ENCODE data around the gene WDR88. TPM values are rescaled to one million over a fixed set of nuclear protein-coding genes. Genes with fewer than 3 reads are reported as not detected.
"Not testable (repeated sequence)": the region's sequence is repeated elsewhere in the genome, so short reads cannot be mapped to it uniquely, and the experiment has no call there.

The WDR88 gene
- total RNA-seq, 1 donor from 2014 or later, result not detected

DNA sequence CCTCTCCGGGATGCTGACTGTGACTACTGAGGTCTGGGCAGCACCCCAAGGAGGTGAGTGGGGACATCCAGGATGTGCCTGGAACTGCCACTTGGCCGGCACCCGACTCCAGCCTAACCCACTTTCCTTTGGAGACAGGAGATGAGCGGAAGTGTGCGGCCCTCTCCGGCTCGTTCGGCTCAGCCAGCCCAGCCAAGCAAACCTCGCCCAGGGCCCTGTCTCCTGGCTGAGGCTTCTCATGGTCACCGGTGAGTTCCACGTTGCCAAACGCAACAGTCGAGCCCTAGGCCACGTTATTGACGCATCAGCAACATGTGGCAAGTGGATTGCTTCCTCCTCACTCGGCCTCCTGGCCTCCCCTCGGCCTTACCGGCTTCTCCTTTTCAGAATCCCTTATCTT lies 88.2 kb downstream of the WDR88 start:
- no peaks in the 10 kb centered on the region for H3K9me3 ChIP-seq
- no peak for DNase-seq (ENCODE audit: low spot score in 2 of 2)
- intact Hi-C loops (cut with DNase I), result no loop called here
- no peaks in the 10 kb centered on the region for H3K36me3 ChIP-seq
- H3K4me3 ChIP-seq, result no peak overlapping the region
- no peaks in the 10 kb centered on the region for H3K4me1 ChIP-seq
- H3K27me3 ChIP-seq, result peaks cover 5% of the 10 kb centered on the region
- TF ChIP-seq CTCF (IDR thresholded peaks at IDR 0.05), result no peak
- no peak overlapping the region for H3K27ac ChIP-seq

GRCh38 chr19:33220735-33221134 lies 88.8 kb downstream of the WDR88 start:
- no peaks in the 10 kb centered on the region for H3K9me3 ChIP-seq
- no peak for TF ChIP-seq CTCF (IDR thresholded peaks at IDR 0.05)
- no peaks in the 10 kb centered on the region for H3K36me3 ChIP-seq
- H3K27me3 ChIP-seq, result peaks cover 7% of the 10 kb centered on the region
- H3K4me3 ChIP-seq, result no peak overlapping the region
- no peak for DNase-seq (ENCODE audit: low spot score in 2 of 2)
- intact Hi-C loops (cut with DNase I), result no loop called here
- H3K4me1 ChIP-seq, result no peaks in the 10 kb centered on the region
- H3K27ac ChIP-seq, result no peak overlapping the region

DNA sequence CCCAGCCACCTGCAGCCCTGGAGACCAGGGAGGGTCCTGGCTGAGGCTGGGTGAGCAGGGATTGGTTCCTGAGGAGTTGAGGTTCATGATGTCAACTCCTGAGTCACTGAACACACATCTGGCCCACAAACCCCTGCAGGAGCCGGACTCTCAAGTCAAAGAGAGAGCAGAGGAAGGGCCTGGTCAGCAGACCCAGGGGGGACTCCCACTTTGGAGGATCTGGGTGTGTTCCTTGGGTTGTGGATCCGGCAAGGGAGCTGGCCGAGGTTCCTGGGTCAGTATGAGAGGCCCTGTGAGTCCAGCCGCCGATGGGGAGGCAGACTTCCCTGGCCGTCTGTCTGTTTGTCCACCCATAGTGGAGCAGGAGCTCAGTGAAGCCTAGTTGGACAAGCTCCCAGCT lies 89.7 kb downstream of the WDR88 start:
- H3K27me3 ChIP-seq, result peaks cover 10% of the 10 kb centered on the region
- H3K9me3 ChIP-seq, result no peaks in the 10 kb centered on the region
- intact Hi-C loops (cut with DNase I), result no loop called here
- no peak for TF ChIP-seq CTCF (IDR thresholded peaks at IDR 0.05)
- H3K36me3 ChIP-seq, result no peaks in the 10 kb centered on the region
- DNase-seq (ENCODE audit: low spot score in 2 of 2), result no peak
- H3K4me3 ChIP-seq, result no peak overlapping the region
- H3K27ac ChIP-seq, result no peak overlapping the region
- no peaks in the 10 kb centered on the region for H3K4me1 ChIP-seq

DNA sequence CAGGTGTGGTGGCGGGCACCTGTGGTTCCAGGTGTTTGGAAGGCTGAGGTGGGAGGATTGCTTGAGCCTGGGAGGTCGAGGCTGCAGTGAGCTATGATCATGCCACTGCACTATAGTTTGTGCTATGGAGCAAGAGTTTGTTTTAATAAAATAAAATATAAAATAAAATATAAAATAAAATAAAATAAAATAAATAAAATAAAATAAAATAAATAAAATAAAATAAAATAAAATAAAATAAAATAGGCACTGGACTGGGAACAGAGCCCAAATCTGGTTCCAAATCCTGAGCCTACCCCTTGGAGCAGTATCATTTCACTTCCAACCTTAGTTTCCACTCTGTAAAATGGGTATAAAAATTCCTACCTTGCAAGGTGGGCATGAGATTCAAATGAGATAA lies 90.3 kb downstream of the WDR88 start:
- H3K4me3 ChIP-seq; H3K9me3 ChIP-seq; H3K36me3 ChIP-seq; DNase-seq (ENCODE audit: low spot score in 2 of 2); intact Hi-C loops (cut with DNase I); H3K27ac ChIP-seq; H3K4me1 ChIP-seq: not testable (repeated sequence)
- peaks cover 16% of the 10 kb centered on the region for H3K27me3 ChIP-seq

DNA sequence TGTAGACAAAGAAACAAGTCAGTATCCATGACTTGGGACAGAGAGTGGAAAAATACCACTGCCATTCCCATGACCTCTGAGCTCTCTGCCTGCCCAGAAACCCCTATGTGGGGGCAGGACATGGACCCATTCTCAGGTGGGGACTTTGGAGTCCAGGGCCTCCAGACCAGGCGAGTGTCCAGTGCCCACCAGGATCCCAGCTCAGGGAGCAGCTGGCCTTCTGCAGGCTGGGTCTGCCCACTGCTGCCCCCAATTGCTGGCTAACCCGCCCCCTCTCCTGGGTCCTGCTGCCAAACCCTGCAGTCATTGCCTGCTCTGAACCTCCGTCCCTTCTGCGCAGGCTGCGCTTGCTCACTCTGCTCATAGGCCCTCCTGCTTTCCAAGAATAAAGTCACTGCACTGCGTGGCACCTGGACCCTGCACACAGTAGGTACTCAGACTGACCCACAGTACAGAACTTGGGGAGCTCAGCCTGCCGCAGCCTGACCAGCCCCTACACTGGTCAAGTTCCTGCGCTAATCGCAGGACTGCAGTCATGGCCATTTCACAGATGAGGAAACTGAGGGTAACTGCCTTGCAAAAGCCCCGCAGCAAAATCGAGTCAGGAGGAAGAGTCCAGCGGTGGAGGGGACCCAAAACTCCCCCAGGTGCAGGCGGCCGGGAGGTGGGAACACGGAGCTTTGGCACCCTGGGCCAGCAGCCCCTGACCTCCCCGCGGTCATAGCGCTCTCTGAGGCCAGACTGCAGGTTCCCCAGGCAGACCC lies 93.0 kb downstream of the WDR88 start:
- no peak for TF ChIP-seq CTCF (IDR thresholded peaks at IDR 0.05)
- peak overlapping the region; percentile 14 to 16 for H3K4me3 ChIP-seq
- H3K27me3 ChIP-seq, result peaks cover 16% of the 10 kb centered on the region

More for the DNA sequence above, 93.0 kb downstream of the WDR88 start:
- Histone ChIP-seq H3K36me3 (no peaks in the 10 kb centered on the region), H3K9me3 (peaks cover 13 to 17% of the 10 kb centered on the region in 2 donors), H3K27ac (no peak overlapping the region), H3K4me1 (no peaks in the 10 kb centered on the region)
- intact Hi-C loops (cut with DNase I), result no loop called here
- DNase-seq (ENCODE audit: low spot score in 2 of 2), result no peak

Other genes with a start within 250 kb of the WDR88 start
- 7.1 TPM for gene CEP89, start 160.2 kb upstream of the WDR88 start, total RNA-seq
- not detected for gene FAAP24, start 159.9 kb upstream of the WDR88 start, total RNA-seq
- not detected for gene RHPN2, start 67.2 kb upstream of the WDR88 start, total RNA-seq
- 4.4 TPM for gene GPATCH1, start 50.9 kb upstream of the WDR88 start, total RNA-seq
- gene LRP3, start 62.2 kb downstream of the WDR88 start, total RNA-seq, result 28.8 TPM
- gene SLC7A10, start 93.7 kb downstream of the WDR88 start, total RNA-seq, result not detected
- 14.9 TPM for gene CEBPA, start 170.4 kb downstream of the WDR88 start, total RNA-seq
- gene CEBPG, start 241.6 kb downstream of the WDR88 start, total RNA-seq, result 21.9 TPM